ENCODE results near the gene ARHGEF7. TPM values are rescaled to one million over a fixed set of nuclear protein-coding genes. Genes with fewer than 3 reads are reported as not detected.
"Not testable (repeated sequence)": the region's sequence is repeated elsewhere in the genome, so short reads cannot be mapped to it uniquely, and the experiment has no call there.

ARHGEF7 gene
- 12.6 and 14.7 TPM in 2 replicates for total RNA-seq (2014; rRNA removed; shearing (Covaris generic))

- DNase-seq (ENCODE audit: low read depth) = no peak
Measured at GRCh38 chr13:111115061-111115964, at the start of gene ARHGEF7. ARHGEF7 (plus strand) TSS chr13:111115310; CDS start chr13:111115527, 217 bp downstream.

- DNase-seq (ENCODE audit: low read depth) = no peak
Measured at GRCh38 chr13:111065698-111066097, 49.4 kb upstream of the ARHGEF7 start.

GRCh38 chr13:111066544-111066943 is 48.6 kb upstream of the ARHGEF7 start:
- no peak for DNase-seq (ENCODE audit: low read depth)

GRCh38 chr13:111068009-111068350 is 47.1 kb upstream of the ARHGEF7 start:
- no peak for DNase-seq (ENCODE audit: low read depth)

GRCh38 chr13:111071120-111071519 is 44.0 kb upstream of the ARHGEF7 start:
- not testable (repeated sequence) for DNase-seq (ENCODE audit: low read depth)

- not testable (repeated sequence) for DNase-seq (ENCODE audit: low read depth)
Measured at GRCh38 chr13:111071526-111071925, 43.6 kb upstream of the ARHGEF7 start.

GRCh38 chr13:111074826-111075225 is 40.3 kb upstream of the ARHGEF7 start:
- no peak for DNase-seq (ENCODE audit: low read depth)

- no peak for DNase-seq (ENCODE audit: low read depth)
Measured at GRCh38 chr13:111076155-111077013, 38.7 kb upstream of the ARHGEF7 start.

- no peak for DNase-seq (ENCODE audit: low read depth)
Measured at GRCh38 chr13:111079375-111079774, 35.7 kb upstream of the ARHGEF7 start.

GRCh38 chr13:111080642-111081041 is 34.5 kb upstream of the ARHGEF7 start:
- DNase-seq (ENCODE audit: low read depth) = no peak

GRCh38 chr13:111082240-111082639 is 32.9 kb upstream of the ARHGEF7 start:
- DNase-seq (ENCODE audit: low read depth) = no peak

GRCh38 chr13:111082769-111083168 is 32.3 kb upstream of the ARHGEF7 start:
- DNase-seq (ENCODE audit: low read depth) = not testable (repeated sequence)

GRCh38 chr13:111083693-111084092 is 31.4 kb upstream of the ARHGEF7 start:
- not testable (repeated sequence) for DNase-seq (ENCODE audit: low read depth)

- no peak for DNase-seq (ENCODE audit: low read depth)
Measured at GRCh38 chr13:111090169-111090568, 24.9 kb upstream of the ARHGEF7 start.

GRCh38 chr13:111092685-111093084 is 22.4 kb upstream of the ARHGEF7 start:
- no peak for DNase-seq (ENCODE audit: low read depth)

- no peak for DNase-seq (ENCODE audit: low read depth)
Measured at GRCh38 chr13:111093136-111093535, 22.0 kb upstream of the ARHGEF7 start.

- no peak for DNase-seq (ENCODE audit: low read depth)
Measured at GRCh38 chr13:111093634-111094033, 21.5 kb upstream of the ARHGEF7 start.

GRCh38 chr13:111095031-111095840 is 19.9 kb upstream of the ARHGEF7 start:
- DNase-seq (ENCODE audit: low read depth) = no peak

- no peak for DNase-seq (ENCODE audit: low read depth)
Measured at GRCh38 chr13:111095911-111096501, 19.1 kb upstream of the ARHGEF7 start.

- no peak for DNase-seq (ENCODE audit: low read depth)
Measured at GRCh38 chr13:111099290-111099689, 15.8 kb upstream of the ARHGEF7 start.

GRCh38 chr13:111110054-111110453 is 5.1 kb upstream of the ARHGEF7 start:
- DNase-seq (ENCODE audit: low read depth) = no peak
